GM18505 (cell line): ENCODE data around the gene PHF3.
"Not testable (repeated sequence)": the region's sequence is repeated elsewhere in the genome, so short reads cannot be mapped to it uniquely, and the experiment has no call there.

Experiments used
- ATAC-seq: cut with Tn5 transposase; IDR thresholded peaks from one replicate; pipeline ENCODE4 v1.9.1; 2021; ENCODE audit not compliant: unreplicated experiment
- POLR2A ChIP-seq: IDR thresholded peaks from 4 replicates; pipeline ENCODE4 v1.6.1; 2011; ENCODE audit warnings: borderline replicate concordance; ENCODE audit not compliant: insufficient read depth, insufficient read length; ENCODE audit errors: extremely low read depth

Gene PHF3

DNA sequence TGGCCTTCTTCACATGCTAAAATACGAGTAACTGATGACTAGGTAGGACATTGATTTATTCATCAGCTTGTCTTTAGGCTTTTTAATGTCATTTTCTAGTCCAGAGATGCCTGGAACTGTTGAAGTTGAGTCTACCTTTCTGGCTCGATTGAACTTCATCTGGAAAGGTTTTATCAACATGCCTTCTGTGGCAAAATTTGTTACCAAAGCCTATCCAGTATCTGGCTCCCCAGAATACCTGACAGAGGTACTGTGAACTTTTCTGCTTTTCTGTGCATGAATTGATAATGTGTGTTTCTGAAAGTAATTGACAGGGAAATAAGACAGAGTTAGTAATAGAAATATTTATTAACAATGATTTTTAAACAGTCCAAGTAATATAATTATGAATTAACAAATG, 71.0 kb downstream of the PHF3 start:
- no peak for ATAC-seq
- no peak for TF ChIP-seq POLR2A

GRCh38 chr6:63708631-63709030, 73.0 kb downstream of the PHF3 start:
- TF ChIP-seq POLR2A: no peak
- ATAC-seq: no peak

GRCh38 chr6:63709148-63709547, 73.5 kb downstream of the PHF3 start:
- no peak for ATAC-seq
- TF ChIP-seq POLR2A: no peak

GRCh38 chr6:63713332-63713731, 77.7 kb downstream of the PHF3 start:
- no peak for ATAC-seq
- no peak for TF ChIP-seq POLR2A

DNA sequence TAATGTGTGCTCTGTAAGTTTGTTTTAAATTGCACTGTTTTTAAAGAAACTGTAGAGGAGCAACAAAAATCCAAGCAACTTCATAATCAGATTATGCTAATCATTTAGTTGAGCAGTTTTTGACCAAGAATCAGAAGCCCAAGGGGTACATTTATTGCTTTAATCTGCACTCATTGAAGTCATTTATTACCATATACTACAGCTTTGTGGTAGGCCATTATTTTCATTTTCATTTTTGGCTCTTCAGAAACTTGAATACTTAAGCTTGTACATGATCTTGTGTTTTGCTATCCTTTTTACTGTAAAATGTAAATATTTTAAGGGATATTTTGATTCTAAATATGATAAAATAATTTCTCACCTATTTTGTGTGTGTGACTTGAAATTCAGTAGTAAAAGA, 78.5 kb downstream of the PHF3 start:
- TF ChIP-seq POLR2A: no peak
- ATAC-seq: no peak

DNA sequence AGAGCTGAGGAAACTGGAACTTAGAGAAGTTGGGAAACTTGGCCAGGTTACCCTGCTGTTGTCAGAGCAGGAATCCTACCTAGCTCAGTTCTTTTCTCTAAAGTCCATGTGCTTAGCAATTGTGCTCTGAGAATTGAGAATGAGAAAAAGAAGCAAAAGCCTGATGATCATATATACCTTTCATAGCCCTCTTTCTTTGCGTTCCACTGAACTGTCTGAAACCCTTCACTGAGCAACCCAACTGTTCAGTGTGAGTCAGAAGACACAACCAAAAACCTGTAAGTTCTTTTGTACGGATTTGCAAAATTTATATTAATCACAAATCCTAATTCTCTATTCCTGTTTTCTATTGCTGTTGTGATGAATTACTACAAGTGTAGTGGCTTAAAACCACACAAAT, 80.6 kb downstream of the PHF3 start:
- TF ChIP-seq POLR2A: no peak
- no peak for ATAC-seq

GRCh38 chr6:63721181-63721580, 85.6 kb downstream of the PHF3 start:
- ATAC-seq: no peak
- TF ChIP-seq POLR2A: no peak

DNA sequence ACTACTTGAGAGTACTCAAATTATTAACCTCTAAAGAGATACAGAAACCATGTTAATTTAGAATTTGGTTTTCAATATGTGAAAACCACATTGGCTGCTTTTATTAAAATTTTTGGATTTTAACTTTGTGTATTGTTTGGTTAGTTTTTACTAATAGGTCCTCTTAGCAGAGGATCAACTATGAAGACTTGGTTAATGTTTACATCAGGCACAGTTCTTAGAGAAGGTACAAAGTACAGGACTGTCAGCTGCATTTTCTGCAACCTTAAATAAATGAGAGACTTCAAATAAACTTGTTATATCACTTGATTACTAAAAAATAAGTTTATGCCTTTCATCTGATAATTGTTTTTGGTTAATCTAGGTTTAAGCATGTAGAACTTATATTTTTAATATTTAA, 89.1 kb downstream of the PHF3 start:
- TF ChIP-seq POLR2A: no peak
- no peak for ATAC-seq

GRCh38 chr6:63730311-63730710, 94.7 kb downstream of the PHF3 start:
- no peak for TF ChIP-seq POLR2A
- ATAC-seq: no peak

DNA sequence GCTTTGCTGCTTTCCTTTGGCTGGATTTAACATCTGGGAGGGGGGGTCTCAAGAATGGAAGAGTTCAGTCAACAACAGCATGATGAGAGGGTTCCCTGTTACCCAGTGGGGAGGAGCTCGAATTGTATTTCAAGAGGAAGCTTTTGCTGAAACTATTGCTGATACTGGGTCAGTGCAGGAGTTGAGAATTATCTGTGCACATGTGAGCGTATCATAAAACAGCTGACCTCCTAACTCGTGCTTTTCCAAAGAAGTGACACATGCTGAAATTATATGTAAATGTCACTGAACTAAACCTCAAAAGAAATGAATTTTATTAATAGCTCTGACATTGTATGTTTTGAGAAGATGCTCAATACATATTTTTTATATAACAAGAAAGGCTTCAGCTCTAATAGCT, 96.3 kb downstream of the PHF3 start:
- ATAC-seq: no peak

DNA sequence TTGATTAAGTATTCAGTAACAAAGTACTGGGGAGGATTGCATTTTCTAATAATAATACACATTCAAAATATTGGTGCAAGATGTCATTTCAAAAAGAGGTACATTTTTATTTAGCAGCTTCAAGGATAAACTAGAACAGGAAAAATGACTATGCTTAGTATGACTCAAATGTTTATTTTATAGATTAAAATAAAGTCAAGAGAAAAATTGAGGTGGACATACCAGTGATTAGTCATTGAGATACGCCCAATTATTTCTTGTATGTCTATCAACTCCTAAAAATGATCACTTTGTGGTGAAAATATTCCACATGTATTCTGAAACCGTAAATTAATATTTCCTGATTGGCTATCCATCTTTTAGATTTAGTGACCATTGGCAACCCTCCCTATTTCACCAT, 96.7 kb downstream of the PHF3 start:
- TF ChIP-seq POLR2A: no peak
- ATAC-seq: no peak

More for the DNA sequence above, 96.3 kb downstream of the PHF3 start:
- no peak for TF ChIP-seq POLR2A

GRCh38 chr6:63734923-63735322, 99.3 kb downstream of the PHF3 start:
- ATAC-seq: no peak
- no peak for TF ChIP-seq POLR2A

DNA sequence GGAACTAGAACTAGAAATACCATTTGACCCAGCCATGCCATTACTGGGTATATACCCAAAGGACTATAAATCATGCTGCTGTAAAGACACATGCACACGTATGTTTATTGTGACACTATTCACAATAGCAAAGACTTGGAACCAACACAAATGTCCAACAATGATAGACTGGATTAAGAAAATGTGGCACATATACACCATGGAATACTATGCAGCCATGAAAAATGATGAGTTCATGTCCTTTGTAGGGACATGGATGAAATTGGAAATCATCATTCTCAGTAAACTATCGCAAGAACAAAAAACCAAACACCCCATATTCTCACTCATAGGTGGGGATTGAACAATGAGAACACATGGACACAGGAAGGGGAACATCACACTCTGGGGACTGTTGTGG, 102.6 kb downstream of the PHF3 start:
- not testable (repeated sequence) for ATAC-seq

DNA sequence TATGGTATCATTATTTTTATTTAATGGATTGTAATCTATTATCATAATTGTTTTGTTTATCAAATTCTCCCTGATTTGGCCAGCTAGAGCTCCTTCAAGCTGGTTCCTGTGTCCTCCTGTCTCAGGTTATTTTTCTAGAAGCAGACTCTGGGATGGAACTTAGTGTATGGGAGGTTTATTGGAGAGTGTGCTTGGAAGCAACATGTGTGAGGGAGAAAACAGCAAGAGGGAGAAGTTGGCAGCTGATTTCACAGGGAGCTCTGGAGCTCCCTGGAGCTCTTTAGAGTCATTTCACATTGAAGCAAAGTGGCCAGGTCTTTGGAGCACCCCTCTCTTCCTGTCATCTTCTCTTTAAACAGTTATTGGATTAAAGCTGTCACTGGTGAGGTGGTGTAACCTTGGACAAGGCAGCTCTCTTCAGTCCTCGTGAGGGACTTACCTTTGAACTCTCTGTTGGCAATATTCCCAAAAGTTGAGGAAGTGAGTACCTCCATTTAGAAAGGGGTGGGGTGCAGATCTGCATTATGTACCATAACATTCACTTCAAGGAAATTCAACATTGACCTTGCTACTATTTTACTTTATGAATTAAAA, 103.6 kb downstream of the PHF3 start:
- no peak for ATAC-seq
- TF ChIP-seq POLR2A: no peak

DNA sequence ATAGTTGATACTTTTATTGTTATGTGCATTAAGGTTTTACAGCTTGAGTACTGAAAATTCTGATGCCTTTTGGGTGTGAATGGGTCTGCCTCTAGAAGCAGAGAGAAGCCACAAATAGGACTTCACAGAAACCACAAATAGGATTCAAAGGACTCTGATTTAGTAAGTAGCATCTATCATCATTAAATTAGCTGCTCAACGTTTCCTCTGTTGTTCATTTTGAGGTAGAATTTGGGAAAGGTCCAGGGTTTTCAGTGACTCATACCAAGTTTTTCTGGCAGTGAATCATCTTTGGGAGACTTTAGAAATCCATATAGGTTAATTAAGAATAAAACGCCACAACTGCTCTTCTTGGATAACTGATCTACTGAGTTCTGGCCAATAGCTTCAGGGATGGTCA, 105.1 kb downstream of the PHF3 start:
- no peak for TF ChIP-seq POLR2A
- no peak for ATAC-seq
